HG02571 (cell line): ENCODE data around the gene KIFC3.
"Not testable (repeated sequence)": the region's sequence is repeated elsewhere in the genome, so short reads cannot be mapped to it uniquely, and the experiment has no call there.

Source experiments
- ATAC-seq: cut with Tn5 transposase; IDR thresholded peaks from one replicate; pipeline ENCODE4 v1.9.1; 2021; ENCODE audit warnings: mild to moderate bottlenecking, moderate library complexity; ENCODE audit not compliant: unreplicated experiment

Gene KIFC3

DNA sequence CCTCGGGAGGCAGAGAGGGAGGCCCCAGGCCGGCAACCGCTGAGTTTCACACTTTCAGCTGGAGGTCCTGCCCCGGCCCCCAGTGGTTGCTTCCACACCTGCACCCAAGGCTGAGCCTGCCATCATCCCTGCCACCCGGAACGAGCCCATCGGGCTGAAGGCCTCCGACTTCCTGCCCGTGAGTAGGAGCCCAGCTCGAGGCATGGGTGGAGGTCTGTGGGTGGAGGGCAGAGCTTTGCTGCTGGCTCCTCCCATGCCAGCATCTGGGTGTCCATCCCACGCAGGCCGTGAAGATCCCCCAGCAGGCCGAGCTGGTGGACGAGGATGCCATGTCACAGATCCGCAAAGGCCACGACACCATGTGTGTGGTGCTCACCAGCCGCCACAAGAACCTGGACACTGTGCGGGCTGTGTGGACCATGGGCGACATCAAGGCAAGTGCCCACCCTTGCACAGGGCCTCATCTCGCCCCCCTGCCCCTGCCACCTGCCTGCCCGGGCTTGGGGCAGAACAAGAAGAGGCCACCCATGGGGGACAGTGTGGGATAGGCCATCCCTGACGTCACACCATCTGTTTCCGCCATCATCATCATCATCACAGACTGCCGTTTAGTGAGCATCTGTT, 47.1 kb downstream of the KIFC3 start:
- ATAC-seq, result no peak

DNA sequence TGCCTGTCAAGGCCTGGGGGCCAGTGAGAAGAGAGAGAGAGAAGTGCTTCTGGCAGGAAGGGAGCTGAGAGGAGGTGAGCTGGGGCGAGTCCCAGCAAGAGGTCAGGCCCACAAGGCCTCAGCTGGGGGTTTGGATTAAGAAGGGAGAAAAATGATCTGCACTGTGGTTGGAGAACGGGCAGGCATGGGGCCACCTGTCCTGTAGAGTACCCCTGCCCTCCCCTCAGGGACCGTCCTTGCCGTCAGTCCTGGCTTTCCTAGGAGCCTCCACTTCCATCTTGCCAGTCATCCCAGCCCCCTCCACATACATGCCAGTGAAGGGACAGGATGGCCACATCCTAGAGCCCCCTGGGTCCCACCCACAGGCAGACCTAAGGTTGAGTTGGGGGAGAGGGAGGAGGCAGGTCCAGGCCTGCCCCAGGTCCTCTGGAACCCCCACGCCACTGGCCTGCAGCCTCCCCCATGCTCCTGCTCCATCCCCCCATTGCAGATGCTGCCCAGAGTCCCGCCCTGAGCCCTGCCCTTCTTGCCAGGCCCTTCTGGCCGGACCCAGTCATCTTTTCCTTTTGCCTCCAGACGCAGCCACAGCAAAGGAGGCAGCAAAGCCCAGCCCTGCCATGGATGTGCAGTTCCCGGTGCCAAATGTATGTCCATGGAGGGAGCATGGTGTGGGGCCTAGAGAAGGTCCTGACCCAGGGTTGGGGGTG, 47.8 kb downstream of the KIFC3 start:
- ATAC-seq, result no peak

DNA sequence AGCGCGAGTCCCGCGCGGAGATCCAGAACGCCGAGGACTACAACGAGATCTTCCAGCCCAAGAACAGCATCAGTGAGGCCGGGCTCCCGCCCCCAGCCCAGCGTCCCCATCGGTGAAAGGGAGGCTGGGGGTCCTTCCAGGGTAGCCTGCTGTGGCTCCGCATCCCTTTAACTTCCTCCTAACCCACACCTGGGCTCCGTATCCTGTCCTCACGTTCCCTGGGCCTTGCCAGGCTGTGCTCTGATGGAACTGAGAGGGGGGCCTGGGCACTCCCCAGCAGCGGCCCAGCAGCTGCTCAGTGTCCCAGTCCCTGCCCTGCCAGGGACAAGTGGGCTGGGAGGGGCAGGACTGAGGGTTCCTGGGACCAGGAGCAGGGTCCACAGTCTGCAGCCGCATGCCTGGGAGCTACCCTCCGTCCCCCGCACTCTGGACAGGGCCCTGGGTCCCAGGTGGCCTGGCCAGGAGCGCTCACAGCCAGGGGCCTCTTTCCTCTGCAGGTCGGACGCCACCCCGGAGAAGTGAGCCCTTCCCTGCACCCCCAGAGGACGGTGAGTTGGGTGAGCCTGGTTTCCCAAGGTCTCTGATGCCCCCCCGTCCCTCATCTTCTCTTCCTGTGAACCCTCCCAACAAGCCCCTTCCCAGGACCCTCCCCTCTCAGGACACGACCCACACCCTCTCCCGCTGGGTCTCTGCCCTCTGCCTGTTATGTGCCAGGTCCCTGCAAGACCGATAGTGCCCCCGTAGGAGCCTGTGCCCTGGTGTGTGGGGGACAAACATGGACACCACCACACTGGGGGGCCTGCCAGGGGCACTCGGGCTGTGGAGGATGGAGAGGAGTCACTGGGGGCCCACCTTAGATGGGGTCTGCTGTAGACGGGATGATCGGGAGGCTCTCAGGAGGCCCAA, 48.6 kb downstream of the KIFC3 start:
- ATAC-seq, result no peak

DNA sequence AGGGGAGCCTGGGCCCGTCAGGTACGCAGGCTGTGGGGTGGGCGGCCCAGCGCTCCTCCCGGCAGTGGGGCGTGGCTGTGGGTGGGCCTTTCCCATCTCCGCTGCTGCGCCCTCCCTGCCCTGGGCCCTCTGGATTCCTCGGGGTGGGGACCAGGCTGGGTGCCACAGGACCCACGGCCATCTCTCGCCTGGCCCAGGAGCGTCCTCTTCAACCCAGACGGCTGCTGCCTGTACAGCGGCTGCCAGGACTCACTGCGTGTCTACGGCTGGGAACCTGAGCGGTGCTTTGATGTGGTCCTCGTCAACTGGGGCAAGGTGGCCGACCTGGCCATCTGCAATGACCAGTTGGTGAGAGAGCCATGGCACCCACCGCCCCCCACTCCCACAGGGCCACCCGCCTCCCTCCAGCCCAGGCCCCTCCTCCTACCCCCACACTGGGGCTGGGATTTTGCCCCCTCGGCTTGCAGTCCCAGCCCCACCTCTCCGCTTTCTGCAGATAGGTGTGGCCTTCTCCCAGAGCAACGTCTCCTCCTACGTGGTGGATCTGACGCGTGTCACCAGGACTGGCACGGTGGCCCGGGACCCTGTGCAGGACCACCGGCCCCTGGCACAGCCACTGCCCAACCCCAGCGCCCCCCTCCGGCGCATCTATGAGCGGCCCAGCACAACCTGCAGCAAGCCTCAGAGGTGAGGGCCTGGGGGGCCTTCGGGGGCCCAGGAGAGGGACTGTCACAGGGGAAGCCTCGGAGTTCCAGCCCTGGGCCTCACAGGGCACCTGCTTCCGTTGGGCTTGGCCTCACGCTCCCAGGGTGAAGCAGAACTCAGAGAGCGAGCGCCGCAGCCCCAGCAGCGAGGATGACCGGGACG, 49.5 kb downstream of the KIFC3 start:
- ATAC-seq, result no peak

DNA sequence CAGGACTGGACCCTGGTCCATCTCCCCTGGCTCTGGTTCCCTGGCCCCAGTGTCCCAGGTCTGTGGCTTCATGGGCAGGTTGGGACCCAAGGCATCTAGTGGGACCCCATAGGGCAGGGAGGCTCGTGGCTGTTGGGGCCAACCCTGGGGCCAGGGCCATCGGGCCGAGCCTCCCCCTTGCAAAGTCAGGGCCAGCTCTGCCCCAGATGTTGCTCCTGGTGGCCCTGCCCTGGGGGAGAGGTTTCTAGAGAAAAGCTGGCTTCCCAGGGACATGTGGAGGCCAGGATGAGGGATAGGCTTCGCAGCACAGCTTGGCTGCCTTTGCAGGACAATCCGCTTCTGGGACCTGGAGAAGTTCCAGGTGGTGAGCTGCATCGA, 50.1 kb downstream of the KIFC3 start:
- no peak for ATAC-seq

DNA sequence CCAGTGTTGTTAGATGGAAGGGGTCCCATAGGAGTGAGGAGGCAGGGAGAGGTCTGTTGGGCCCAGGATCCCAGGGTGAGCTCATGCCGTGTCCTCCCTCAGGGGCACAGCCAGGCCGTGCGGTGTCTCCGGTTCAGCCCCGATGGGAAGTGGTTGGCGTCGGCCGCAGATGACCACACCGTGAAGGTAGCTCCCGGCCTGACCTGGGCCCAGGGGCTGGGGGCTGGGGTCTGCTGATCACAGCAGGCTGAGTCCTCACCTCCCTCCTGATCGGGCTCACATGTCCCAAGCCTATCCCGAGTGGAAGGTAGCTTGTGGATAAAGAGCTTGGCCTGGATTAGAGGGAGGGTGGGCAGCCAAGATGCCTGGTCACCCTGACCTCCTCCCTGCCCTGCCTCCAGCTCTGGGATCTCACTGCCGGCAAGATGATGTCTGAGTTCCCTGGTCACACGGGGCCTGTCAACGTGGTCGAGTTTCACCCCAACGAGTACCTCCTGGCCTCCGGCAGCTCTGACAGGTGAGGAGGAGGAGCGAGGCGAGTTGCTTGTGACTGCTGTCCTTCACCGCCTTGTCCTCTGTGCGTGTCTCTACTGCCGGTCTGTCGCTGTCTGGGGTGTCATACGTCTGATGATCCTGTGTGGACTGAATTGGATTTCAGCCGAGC, 50.6 kb downstream of the KIFC3 start:
- no peak for ATAC-seq

DNA sequence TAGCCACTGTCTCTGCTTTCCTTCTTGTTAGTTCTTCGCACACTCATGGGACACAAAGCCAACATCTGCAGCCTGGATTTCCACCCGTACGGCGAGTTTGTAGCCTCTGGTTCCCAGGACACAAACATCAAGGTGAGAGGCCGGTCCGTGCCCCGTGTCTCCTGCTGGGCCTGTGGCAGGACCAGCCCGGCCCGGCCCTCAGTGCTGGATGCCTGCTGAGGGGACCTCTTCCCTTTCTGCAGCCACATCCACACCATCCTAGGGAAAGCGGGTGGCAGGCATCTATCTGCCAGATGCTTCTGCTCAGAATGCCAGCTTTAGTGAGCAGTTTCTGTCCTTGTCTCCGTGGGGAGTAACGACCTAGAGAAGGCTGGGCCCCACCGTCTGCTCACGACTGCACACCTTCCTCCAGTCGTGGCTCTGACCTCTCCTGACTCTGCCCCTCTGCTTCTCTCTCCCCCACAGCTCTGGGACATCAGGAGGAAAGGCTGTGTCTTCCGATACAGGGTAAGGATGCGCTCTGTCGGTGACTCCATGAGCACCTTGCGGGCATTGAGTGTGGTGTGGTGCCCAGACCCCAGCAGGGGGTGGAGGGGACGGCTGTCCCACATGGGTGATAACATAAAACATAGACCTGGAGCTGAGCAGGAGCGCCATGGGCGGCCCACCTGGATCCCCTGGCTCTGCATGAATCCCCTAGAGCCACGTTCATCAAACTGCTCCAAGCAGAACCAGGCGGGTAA, 51.3 kb downstream of the KIFC3 start:
- ATAC-seq, result no peak

DNA sequence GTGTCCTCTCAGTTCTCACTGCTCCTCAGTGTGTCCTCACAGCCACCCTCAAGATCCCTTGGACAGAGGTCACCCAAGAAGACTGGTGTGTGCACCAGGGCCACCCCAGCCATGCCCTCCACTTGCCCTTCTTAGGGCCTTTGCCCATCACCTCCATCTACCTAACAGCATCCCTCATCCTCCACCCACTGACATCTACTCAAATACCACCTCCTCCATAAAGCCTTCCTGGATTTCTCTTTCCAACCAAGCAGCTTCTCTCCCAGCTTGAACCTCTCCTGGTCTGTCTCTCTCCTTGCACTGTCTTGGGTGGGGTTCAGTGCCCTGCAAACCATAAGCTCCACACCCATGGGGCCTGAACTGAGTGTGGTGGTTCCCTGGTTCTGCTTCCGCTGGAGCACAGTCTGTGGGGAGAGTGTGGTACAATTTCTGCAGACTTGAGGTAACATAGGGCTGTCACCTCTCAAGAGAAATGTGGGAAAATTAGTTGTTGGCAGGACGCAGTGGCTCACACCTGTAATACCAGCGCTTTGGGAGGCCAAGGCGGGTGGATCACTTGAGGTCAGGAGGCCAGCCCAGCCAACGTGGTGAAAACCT, 52.3 kb downstream of the KIFC3 start:
- no peak for ATAC-seq

DNA sequence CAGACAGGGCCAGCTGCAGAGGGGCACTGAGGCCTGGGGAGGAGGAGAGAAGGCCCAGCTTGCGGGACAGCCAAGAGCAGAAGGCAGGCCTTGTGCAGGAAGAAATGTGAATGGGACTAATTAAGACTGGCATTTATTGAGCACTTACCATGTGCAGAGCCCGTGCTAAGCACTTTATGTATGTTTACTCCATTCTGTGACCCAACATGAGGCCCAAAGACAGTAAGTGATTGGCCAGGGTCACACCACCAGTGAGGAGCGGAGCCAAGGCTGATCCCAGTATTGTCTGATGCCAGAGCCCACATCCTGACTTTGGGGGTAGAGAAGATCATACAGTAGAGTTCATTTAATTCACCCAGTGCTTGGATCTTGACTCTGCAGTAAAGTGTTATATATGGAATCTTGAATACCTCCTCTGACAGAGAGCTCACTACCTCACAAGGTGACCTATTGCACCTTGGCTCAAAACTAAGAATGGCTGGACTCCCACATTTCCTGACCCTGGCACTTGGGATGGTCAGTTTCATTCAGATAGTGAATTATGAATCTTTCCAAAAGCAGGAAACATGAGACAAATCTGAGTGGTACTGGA, 53.1 kb downstream of the KIFC3 start:
- ATAC-seq, result no peak

DNA sequence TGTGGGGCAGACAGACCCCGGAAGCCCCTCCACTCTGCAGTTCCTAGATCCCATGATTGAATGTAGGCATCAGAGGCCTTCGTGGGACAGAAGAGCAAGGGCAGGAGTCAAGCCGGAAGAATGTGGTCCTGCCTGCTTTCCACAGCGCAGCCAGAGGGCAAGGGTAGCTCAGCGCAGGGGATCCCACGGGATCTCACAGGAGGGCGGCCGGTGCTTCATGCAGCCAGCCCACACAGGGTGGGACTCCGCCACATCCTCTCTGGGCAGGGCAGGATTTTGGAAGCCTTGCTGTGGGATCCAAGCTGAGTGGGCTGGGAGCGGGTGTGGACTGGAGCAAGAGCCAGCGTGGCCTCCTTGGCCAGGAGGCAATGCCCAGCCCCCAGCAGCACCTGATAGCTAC, 53.7 kb downstream of the KIFC3 start:
- no peak for ATAC-seq

DNA sequence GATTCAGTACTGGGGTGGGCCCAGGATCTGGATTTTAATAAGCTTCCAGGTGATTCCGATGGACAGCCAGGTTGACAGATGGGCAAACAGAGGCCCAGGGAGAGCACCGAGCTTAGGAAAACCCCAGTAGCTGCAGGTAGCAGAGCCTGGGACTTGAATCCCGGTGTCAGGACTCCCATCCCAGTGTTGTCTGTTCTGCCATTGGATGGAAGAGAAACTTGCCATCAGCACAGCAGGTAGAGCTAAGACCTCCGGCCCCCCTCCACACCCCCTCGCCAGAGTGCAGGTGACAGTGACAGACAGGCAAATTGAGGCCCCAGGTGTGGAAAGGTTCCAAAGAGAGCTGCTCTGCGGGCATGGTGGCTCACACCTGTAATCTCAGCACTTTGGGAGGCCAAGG, 54.3 kb downstream of the KIFC3 start:
- no peak for ATAC-seq

DNA sequence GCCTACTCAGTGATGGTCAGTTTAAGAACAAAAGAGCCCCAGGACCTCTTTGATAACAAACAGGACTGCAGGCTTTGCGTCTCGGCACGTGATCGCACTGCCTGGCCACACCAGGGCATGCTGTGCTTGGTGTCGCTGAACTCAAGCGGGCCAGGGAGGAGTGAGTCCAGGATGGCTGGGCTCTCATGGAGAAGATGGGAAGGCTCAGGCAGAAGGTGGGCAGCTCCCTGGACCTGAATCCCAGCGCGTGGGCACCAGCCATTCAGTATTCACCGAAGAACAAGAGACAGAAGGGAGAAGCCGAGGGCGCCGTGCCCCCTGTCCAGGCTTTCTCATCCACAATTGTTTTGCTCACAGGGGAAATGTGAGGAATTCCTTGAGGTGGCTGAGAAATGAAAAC, 54.8 kb downstream of the KIFC3 start:
- ATAC-seq, result no peak

DNA sequence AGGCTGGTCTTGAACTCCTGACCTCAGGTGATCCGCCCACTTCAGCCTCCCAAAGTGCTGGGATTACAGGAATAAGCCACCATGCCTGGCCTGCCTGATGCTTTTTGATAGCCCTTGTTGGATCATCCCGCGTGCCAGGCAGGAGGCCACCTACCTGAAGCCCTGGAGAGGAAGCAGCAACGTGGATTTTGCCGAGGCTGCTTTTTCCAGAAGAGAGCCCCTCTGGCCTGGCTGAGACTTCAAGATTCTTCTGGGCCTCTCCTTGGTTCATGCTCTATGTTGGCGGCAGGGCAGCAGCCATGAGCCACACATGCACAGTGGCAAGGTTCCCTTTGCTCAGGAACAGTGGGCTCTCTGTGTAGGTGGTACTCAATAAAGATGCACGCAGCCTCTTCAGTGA, 55.2 kb downstream of the KIFC3 start:
- ATAC-seq, result no peak

DNA sequence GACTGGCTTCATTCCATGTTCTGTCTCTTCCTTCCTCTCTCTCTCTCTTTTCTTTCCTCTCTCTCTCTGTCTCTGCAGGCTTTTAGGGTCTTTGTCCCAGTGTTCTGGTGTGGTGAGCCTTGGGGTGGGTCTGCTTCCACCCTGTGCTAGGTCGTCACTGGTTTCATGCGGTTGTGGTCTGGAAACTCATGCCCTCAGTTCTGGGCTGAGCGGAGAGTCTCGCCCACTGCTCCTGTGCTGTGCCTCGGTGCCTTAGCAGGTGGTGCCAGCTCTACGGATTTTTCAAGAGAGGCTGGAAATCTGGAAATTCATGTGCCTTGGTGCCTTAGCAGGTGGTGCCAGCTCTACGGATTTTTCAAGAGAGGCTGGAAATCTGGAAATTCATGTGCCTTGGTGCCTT, 56.0 kb downstream of the KIFC3 start:
- not testable (repeated sequence) for ATAC-seq

DNA sequence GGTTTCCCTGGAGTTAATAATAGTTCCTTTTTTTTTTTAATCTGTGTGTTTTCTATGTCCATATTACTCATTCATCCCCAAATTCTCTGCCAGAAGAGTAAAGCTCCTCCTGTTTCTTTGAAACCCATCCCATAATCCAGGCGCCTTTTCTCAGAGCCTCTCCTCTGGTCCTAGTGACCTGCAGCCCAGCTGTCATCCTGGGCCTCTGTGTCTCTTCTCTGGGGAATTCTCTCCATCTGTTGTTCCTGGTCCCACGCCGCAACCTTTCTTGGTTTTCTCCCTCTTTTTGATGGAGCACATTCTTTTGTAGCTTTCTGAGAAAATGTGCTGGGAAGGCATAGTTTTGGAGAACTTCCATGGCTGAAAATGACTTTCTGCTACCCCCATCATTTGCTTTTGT, 56.5 kb downstream of the KIFC3 start:
- no peak for ATAC-seq

DNA sequence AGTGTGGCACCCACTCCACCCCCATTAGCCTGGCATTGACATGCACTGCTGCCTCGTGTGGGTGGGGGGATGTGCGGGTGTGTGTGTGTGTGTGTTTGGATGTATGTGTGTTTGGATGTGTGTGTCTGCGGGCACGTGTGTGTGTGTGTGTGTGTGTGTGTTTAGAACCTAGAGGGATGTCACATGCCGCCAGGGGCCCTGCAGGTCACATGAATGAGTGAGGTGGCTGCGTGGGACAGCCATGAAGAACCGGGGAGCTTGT, 57.7 kb downstream of the KIFC3 start:
- no peak for ATAC-seq

DNA sequence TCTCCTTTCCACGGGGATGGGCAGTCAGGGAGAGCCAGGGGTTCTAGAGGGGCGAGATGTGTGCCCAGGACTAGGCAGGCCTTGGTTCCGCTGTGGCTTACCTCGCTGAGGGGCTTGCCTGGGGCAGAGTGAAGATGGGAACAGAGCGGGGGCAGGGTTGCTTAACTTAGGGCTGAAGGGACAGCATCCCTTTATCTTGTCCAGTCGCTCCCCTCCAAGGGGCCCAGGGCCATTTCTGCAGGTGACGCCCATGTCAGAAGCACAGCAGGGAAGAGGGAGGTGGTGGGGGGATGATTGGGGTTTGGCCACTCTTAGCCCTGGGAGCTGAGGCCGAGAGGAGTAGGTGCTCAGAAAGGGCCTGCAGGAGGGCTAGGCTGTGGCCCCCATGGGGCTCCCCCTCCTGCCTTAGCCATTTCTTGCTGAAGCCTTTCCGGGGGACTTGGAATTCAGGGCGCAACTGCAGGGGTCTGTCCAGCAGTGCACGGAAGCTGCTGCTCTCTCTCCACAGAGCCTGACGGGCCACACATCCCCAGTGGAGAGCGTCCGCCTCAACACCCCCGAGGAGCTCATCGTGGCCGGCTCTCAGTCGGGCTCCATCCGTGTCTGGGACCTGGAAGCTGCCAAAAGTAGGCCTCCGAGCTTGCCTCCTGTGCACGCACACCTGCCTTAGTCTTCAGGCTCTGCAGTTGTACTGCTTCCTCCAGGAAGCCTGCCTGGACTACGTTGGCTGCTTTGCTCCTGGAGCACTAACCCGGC, 58.2 kb downstream of the KIFC3 start:
- ATAC-seq, result no peak

DNA sequence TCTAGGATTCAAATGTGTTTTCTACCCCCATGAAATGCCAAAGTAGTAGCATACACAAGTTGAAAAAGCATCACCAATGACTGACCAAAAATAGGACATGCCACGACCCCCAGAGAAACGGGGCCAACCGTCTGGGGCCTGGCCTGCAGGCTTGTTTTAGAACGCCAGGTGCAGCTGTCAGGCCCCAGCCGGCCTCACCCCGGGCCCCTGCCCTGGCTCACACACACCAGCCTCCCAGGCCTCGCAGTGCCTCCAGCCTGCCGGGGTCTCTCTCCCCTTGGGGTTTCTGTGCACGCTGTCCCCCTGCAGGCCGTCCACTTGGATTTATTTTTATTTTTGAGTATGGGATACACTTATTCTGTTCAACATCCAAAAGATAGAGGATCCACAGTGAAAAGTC, 58.8 kb downstream of the KIFC3 start:
- ATAC-seq, result no peak

DNA sequence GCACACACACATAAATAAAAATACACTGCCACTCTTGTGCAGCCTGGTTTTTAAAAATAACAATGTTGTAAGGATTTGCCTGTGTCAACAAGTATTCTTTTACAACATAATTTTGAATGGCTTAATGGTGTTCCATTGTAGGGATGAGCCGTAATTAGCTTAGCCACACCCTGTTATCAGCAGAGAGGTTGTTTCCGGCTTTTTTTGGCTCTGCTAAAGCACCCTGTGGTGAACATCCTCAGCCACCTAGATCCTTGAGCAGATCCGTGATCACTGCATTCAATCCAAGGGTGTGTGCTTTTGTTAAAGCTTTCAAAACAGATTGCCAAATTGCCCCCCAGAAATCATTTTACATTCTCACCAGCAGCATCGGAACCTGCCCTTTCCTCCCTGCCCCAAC, 59.7 kb downstream of the KIFC3 start:
- ATAC-seq, result no peak
